Measurements from ENCODE around the gene CD44.

CD44 gene

DNA sequence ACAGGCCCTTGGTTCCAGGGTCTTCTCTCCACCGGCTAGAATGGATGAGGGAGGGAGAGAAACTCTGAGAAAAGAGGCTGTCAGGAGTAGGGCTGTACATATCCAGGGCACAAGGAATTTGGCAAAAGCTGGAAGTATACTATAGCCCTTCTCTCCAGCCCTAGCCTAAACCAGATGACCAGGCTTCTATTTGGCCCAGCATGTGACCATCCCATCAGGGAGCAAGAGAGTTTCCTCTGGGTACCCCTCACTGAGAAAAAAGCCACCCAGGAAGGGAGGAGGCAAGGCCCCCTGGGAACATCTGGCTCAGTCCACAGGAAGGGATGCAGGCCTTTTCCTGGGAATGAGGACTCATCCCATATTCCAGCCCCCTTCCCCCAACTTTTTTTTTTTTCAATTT, 8.3 kb downstream of the CD44 start:
- Histone ChIP-seq H2AFZ (ENCODE audit: low read length) (no peak overlapping the region), H3K36me3 (ENCODE audit: insufficient read depth, low read length) (no peaks in the 10 kb centered on the region), H4K20me1 (ENCODE audit: insufficient read depth, low read length) (no peaks in the 10 kb centered on the region), H3K9me2 (ENCODE audit: low read depth, low read length) (no peaks in the 10 kb centered on the region), H3K4me3 (ENCODE audit: low read depth, low read length, poor library complexity, severe bottlenecking) (no peak overlapping the region), H3K4me1 (ENCODE audit: insufficient read depth, low read length, severe bottlenecking) (no peaks in the 10 kb centered on the region), H3K27ac (ENCODE audit: low read depth, low read length, poor library complexity, severe bottlenecking) (no peak overlapping the region), H3K9me3 (ENCODE audit: low read length) (no peaks in the 10 kb centered on the region), H3F3A (ENCODE audit: insufficient read depth, low read length) (no peaks in the 10 kb centered on the region), H3K9ac (ENCODE audit: low read length) (no peak overlapping the region), H3K4me2 (ENCODE audit: low read length) (no peak overlapping the region), H3K27me3 (ENCODE audit: insufficient read depth, low read length) (no peaks in the 10 kb centered on the region), H3K79me2 (ENCODE audit: insufficient read depth, low read length) (no peaks in the 10 kb centered on the region)
- TF ChIP-seq, protein P1, sequence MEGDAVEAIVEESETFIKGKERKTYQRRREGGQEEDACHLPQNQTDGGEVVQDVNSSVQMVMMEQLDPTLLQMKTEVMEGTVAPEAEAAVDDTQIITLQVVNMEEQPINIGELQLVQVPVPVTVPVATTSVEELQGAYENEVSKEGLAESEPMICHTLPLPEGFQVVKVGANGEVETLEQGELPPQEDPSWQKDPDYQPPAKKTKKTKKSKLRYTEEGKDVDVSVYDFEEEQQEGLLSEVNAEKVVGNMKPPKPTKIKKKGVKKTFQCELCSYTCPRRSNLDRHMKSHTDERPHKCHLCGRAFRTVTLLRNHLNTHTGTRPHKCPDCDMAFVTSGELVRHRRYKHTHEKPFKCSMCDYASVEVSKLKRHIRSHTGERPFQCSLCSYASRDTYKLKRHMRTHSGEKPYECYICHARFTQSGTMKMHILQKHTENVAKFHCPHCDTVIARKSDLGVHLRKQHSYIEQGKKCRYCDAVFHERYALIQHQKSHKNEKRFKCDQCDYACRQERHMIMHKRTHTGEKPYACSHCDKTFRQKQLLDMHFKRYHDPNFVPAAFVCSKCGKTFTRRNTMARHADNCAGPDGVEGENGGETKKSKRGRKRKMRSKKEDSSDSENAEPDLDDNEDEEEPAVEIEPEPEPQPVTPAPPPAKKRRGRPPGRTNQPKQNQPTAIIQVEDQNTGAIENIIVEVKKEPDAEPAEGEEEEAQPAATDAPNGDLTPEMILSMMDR (IDR thresholded peaks at IDR 0.05; ENCODE audit: low read length) = no peak
- TF ChIP-seq EZH2 (IDR thresholded peaks at IDR 0.05; ENCODE audit: borderline replicate concordance, low read length) = no peak

DNA sequence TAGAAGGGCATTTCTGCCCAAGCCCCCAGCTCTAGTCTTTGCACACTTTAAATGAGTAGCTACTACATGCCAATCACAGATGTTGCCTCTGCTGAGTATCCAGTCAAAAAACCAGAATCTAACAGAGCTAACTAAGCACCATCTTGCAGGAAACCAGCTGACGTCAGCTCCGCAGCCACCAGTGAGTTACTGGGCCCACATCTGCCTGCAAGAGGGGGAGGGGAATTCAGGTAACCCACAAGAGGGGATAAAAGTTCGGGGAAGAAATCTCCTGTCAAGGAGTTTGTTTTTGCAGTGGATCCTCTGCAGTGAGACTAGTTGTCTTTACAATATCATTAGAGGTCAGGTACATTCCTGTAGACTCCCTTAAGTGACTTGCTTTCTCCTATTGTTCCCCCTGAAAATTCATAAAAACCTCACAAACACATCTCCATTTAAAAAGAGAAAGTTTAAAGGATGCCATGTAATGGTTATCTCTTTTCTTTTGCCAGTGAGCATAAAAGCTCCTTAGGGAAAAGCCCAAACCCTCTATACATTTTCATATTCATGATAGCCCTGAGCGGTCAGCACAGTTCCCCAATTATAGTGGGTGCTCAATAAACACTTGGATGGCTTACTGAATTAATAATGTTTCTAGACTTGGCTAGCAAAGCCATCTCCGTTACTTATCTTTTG, 9.3 kb downstream of the CD44 start:
- no peak overlapping the region for H3K27ac ChIP-seq (ENCODE audit: low read depth, low read length, poor library complexity, severe bottlenecking)
- no peaks in the 10 kb centered on the region for H3K9me3 ChIP-seq (ENCODE audit: low read length)
- no peak for TF ChIP-seq EZH2 (IDR thresholded peaks at IDR 0.05; ENCODE audit: borderline replicate concordance, low read length)
- TF ChIP-seq, protein P1 (IDR thresholded peaks at IDR 0.05; ENCODE audit: low read length) = no peak
- no peaks in the 10 kb centered on the region for H3K27me3 ChIP-seq (ENCODE audit: insufficient read depth, low read length)
- no peaks in the 10 kb centered on the region for H3K9me2 ChIP-seq (ENCODE audit: low read depth, low read length)
- no peak overlapping the region for H3K9ac ChIP-seq (ENCODE audit: low read length)
- no peak overlapping the region for H2AFZ ChIP-seq (ENCODE audit: low read length)
- H3K4me3 ChIP-seq (ENCODE audit: low read depth, low read length, poor library complexity, severe bottlenecking) = no peak overlapping the region
- H3K4me2 ChIP-seq (ENCODE audit: low read length) = no peak overlapping the region
- H4K20me1 ChIP-seq (ENCODE audit: insufficient read depth, low read length) = no peaks in the 10 kb centered on the region
- H3K36me3 ChIP-seq (ENCODE audit: insufficient read depth, low read length) = no peaks in the 10 kb centered on the region
- H3K4me1 ChIP-seq (ENCODE audit: insufficient read depth, low read length, severe bottlenecking) = no peaks in the 10 kb centered on the region
- no peaks in the 10 kb centered on the region for H3K79me2 ChIP-seq (ENCODE audit: insufficient read depth, low read length)
- H3F3A ChIP-seq (ENCODE audit: insufficient read depth, low read length) = no peaks in the 10 kb centered on the region

DNA sequence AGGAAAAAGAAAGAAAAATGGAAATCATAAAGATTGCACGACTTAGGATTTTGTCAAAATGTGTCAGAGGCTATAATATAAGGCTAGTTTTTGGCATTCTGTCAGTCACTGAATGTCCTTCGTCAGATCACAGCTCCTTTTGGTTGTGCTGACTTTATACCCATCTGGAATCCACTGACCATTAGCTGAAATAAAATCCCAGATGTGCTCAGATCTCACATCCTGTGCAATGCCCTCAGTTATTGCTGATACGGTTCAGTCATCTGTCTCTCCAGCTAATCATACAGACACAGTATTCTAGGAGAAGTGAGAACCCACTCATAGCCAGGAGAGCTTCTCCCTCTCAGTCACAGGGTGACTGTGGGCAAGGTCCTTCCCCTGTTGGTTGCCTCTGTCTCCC, 11.5 kb downstream of the CD44 start:
- TF ChIP-seq EZH2 (IDR thresholded peaks at IDR 0.05; ENCODE audit: borderline replicate concordance, low read length) = no peak
- TF ChIP-seq, protein P1 (IDR thresholded peaks at IDR 0.05; ENCODE audit: low read length) = no peak
- H3K4me3 ChIP-seq (ENCODE audit: low read depth, low read length, poor library complexity, severe bottlenecking) = no peak overlapping the region
- H3K27ac ChIP-seq (ENCODE audit: low read depth, low read length, poor library complexity, severe bottlenecking) = no peak overlapping the region
- H3K9ac ChIP-seq (ENCODE audit: low read length) = no peak overlapping the region
- H3K4me2 ChIP-seq (ENCODE audit: low read length) = no peak overlapping the region
- H4K20me1 ChIP-seq (ENCODE audit: insufficient read depth, low read length) = no peaks in the 10 kb centered on the region
- H3K79me2 ChIP-seq (ENCODE audit: insufficient read depth, low read length) = no peaks in the 10 kb centered on the region
- no peaks in the 10 kb centered on the region for H3F3A ChIP-seq (ENCODE audit: insufficient read depth, low read length)
- H3K9me3 ChIP-seq (ENCODE audit: low read length) = no peaks in the 10 kb centered on the region
- no peaks in the 10 kb centered on the region for H3K27me3 ChIP-seq (ENCODE audit: insufficient read depth, low read length)
- H2AFZ ChIP-seq (ENCODE audit: low read length) = no peak overlapping the region
- H3K4me1 ChIP-seq (ENCODE audit: insufficient read depth, low read length, severe bottlenecking) = no peaks in the 10 kb centered on the region
- no peaks in the 10 kb centered on the region for H3K9me2 ChIP-seq (ENCODE audit: low read depth, low read length)
- H3K36me3 ChIP-seq (ENCODE audit: insufficient read depth, low read length) = no peaks in the 10 kb centered on the region
